Measurements from ENCODE around the gene BMP6.

The BMP6 gene

DNA sequence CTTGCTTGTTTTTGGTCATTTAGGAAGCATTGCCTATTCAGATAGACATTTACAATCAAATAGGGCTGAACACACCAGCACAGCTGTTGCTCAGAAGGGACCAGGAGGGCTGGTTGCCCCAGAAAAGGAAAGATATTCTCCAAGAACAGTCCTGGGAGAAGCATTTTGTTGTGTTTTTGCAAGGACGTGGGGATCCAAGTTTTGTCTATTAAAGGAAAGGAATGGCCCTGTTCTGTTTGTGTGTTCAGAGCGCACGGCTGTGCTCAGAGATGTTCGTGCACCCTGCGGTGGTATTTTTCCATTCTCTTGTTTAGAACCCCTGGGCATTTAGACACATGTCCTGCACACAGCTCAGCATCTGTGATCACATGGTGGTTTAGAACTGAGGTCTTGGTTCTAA lies 102.2 kb downstream of the BMP6 start:
- no peaks in the 10 kb centered on the region for H3K4me1 Mint-ChIP-seq (ENCODE audit: low read depth)
- H3K9me3 Mint-ChIP-seq = no peaks in the 10 kb centered on the region
- no peaks in the 10 kb centered on the region for H3K27me3 Mint-ChIP-seq (ENCODE audit: low read depth)
- no peaks in the 10 kb centered on the region for H3K36me3 Mint-ChIP-seq (ENCODE audit: low read depth)
- H3K4me3 Mint-ChIP-seq = no peak overlapping the region
- no peak overlapping the region for H3K27ac Mint-ChIP-seq

DNA sequence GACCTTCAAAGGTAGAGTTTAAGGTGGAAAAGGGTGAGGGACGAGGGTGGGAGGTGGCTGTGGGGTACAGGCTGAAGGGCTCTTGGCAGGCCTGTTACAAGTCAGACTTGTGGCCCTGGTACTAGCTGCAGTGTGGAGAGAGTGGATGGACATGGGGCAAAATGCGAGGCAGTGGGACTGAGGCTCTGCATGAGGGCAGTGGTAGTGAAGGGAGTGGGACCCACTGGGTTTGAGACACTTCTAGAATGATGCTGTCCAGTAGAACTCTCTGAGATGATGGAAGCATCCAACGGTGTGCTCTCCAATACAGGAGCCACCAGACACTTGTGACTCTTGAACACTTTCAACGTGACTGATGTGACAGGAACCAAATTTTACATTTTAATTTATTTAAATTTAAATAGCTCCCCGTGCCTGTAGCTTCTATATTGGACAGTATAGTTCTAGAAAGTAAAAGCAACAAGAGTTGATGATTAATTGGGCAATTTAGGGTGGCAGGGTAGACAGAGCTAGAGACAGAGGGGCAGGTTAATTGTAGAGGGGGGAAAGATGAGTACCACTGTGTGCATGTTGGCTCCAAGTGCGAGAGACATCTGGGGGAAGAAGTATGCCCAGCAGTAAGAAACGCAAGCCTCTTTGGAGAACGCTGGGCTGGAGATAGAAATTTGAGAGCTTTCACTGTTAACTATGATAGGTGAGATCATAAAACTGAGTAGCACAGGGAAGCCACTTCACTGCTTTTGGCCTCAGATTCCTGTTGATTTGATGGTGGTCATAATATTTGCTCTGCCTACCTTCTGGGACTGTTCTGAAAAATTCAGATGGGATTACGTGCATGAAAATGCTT lies 107.2 kb downstream of the BMP6 start:
- Mint-ChIP-seq H3K4me3 (no peak overlapping the region), H3K27me3 (ENCODE audit: low read depth) (no peaks in the 10 kb centered on the region), H3K36me3 (ENCODE audit: low read depth) (no peaks in the 10 kb centered on the region), H3K4me1 (ENCODE audit: low read depth) (no peaks in the 10 kb centered on the region), H3K9me3 (no peaks in the 10 kb centered on the region), H3K27ac (no peak overlapping the region)

DNA sequence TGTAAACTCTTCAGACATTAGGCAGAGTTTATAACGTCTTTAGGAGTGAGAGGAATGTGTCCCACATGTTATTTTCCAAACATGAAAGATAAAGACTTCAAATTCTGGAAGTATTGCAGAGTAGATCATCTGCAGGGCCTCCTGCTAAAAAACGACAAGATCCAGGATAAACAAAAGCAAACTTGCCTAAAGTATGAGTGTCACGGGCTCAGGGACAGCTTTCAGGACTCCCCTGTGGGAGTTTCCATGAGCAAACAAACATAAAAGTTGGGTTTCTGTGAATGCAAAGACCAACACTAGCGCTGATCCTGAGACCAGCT lies 107.8 kb downstream of the BMP6 start:
- no peaks in the 10 kb centered on the region for H3K9me3 Mint-ChIP-seq
- H3K4me1 Mint-ChIP-seq (ENCODE audit: low read depth) = no peaks in the 10 kb centered on the region
- no peak overlapping the region for H3K4me3 Mint-ChIP-seq
- H3K36me3 Mint-ChIP-seq (ENCODE audit: low read depth) = no peaks in the 10 kb centered on the region
- no peaks in the 10 kb centered on the region for H3K27me3 Mint-ChIP-seq (ENCODE audit: low read depth)
- H3K27ac Mint-ChIP-seq = no peak overlapping the region

DNA sequence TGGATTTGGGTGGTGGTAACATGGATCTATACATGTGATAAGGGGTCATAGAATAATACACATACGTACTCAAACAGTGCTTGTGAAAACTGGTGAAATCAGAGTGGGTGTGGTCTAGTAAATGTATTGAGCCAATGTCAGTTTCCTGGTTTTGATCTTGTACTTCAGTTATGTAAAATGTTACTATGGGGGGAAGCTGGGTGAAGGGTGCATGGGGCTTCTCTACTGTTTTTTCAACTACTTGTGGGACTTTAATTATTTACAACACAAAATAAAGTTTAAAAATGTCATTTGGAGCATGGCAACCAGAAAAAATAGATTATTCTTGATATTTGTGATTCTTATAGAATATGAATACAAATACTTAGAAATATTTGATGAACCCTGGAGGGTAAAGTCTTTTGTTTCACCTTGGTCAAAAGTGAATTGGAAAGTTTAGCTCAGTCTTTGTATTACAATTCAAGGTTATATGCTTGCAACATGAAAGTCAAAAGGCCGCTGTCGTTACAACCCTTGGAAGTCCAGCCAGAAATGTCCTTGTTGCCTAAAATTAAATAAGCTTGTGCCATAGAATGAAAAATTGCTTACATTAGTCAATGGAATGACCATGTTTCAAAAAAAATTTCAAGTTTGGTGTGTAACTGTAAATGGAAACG lies 110.6 kb downstream of the BMP6 start:
- Mint-ChIP-seq H3K27me3 (ENCODE audit: low read depth) (no peaks in the 10 kb centered on the region), H3K4me1 (ENCODE audit: low read depth) (no peaks in the 10 kb centered on the region)

DNA sequence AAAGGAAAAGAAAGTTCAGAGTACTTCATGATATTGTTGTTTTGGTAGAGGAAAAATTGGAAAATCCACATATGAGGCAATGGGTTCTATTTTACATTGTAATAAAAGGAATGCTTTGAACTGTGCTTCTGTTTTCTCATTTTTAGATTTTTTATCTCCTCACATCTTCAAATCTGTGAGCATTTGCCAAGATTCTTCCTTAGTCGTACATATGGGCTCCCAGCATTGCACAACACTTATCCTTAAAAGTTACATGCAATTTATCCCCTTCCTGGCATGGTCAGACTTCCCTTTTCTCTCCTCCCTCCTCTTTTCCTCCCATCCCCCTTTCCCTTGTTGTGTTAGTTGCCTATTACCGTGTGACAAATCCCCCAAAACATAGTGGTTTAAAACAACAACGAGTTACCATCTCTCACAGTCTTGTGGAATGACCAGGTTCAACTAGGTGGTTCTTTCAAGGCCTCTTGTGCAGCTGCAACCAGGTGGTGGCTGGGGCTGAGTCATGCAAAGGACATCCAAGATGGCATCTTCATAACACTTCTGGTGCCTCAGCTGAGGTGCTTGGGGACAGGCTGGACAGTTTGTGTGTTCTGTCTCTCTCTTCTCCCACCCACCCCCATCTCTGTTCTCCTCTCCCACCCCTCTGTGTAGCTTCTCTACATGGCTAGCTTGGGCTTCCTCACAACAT lies 116.0 kb downstream of the BMP6 start:
- Mint-ChIP-seq H3K27me3 (ENCODE audit: low read depth) (no peaks in the 10 kb centered on the region), H3K4me1 (ENCODE audit: low read depth) (no peaks in the 10 kb centered on the region)

More for the DNA sequence above, 110.6 kb downstream of the BMP6 start:
- no peak overlapping the region for H3K27ac Mint-ChIP-seq
- no peak overlapping the region for H3K4me3 Mint-ChIP-seq
- no peaks in the 10 kb centered on the region for H3K36me3 Mint-ChIP-seq (ENCODE audit: low read depth)
- no peaks in the 10 kb centered on the region for H3K9me3 Mint-ChIP-seq

DNA sequence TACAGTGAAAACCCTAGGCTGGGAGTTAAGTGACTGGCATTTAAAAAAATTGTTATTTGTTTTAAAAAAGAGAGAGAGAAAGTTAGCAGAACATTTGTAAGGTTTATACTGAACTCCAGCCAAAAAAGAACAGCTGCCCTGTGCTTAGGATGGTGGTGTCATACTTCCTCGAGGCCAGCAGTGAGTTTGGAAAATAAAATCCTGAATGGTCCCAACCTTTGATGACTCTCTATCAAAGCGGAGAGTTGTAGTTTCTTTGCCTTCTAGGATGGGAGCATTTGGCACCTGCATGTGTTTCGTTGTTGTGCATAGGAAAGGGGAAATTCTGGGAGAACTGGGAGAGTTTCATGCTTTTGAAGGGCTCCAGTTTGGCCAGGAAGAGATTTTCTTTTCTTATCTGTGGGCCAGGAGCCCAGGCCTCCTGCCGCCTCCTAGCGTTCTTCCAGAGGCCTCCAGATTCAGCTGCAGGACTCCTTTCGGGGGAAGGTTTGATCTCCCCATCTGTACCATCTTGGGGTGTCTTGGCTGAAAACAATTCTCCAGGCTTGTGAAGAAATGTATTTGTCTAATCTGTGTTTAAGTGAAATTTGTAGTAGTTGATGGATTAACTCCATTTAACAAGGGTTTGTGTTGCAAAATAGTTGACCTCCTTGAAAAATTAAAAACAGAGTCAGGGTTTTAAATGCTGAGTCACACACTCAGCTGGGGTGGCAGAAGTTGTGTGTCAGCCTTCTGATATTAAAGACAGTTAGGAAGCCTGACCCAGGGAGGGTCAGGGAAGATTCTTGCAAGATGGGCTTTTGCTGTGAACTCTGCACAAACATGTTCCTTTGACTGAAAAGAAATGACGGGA lies 121.3 kb downstream of the BMP6 start:
- Mint-ChIP-seq H3K36me3 (ENCODE audit: low read depth) (no peaks in the 10 kb centered on the region), H3K4me3 (no peak overlapping the region), H3K27ac (no peak overlapping the region), H3K9me3 (peaks cover 12% of the 10 kb centered on the region), H3K4me1 (ENCODE audit: low read depth) (no peaks in the 10 kb centered on the region), H3K27me3 (ENCODE audit: low read depth) (no peaks in the 10 kb centered on the region)

More for the DNA sequence above, 116.0 kb downstream of the BMP6 start:
- Mint-ChIP-seq H3K4me3 (no peak overlapping the region), H3K36me3 (ENCODE audit: low read depth) (no peaks in the 10 kb centered on the region), H3K9me3 (no peaks in the 10 kb centered on the region), H3K27ac (no peak overlapping the region)

DNA sequence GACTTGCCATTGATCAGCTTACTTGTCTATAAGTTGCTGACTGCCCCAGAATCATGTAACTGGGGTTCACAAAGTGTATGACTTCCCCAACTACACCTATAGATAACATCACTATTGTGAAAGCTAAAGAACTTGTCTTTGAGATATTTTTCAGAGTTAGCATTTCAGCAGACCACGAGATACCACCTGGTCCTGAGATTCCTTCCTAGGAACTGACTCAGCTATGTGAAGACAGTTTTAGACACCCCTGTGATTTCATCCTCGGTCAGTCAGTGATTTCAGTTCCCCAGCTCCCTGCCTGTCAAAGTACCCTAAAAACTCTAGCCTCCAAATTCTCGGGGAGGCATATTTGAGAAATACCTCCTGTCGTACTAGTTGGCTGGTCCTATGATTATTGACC lies 122.3 kb downstream of the BMP6 start:
- H3K4me1 Mint-ChIP-seq (ENCODE audit: low read depth) = no peaks in the 10 kb centered on the region
- no peak overlapping the region for H3K27ac Mint-ChIP-seq
- no peaks in the 10 kb centered on the region for H3K27me3 Mint-ChIP-seq (ENCODE audit: low read depth)
- H3K36me3 Mint-ChIP-seq (ENCODE audit: low read depth) = no peaks in the 10 kb centered on the region
- H3K9me3 Mint-ChIP-seq = peaks cover 12% of the 10 kb centered on the region
- no peak overlapping the region for H3K4me3 Mint-ChIP-seq

DNA sequence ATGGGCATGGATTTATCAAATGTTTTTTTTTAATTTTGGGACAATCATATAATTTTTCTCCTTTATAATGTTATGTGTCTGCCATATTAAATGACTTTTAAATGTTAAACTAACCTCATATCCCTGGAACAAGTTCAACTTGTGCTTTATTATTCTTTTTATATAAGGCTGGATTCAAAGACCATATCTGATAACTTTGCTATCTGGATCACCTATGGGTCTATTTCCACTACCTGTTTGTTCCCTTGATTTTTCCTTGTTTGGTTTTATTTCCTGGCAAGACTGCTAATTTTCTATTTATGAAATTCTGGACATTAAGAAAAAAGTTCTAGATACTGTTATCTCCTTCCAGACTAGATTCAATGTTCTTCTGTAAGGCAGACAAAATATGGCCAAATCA lies 125.9 kb downstream of the BMP6 start:
- H3K9me3 Mint-ChIP-seq = peaks cover 12% of the 10 kb centered on the region
- H3K36me3 Mint-ChIP-seq (ENCODE audit: low read depth) = no peaks in the 10 kb centered on the region
- H3K27me3 Mint-ChIP-seq (ENCODE audit: low read depth) = no peaks in the 10 kb centered on the region
- H3K4me1 Mint-ChIP-seq (ENCODE audit: low read depth) = no peaks in the 10 kb centered on the region
- H3K4me3 Mint-ChIP-seq = no peak overlapping the region
- H3K27ac Mint-ChIP-seq = no peak overlapping the region

DNA sequence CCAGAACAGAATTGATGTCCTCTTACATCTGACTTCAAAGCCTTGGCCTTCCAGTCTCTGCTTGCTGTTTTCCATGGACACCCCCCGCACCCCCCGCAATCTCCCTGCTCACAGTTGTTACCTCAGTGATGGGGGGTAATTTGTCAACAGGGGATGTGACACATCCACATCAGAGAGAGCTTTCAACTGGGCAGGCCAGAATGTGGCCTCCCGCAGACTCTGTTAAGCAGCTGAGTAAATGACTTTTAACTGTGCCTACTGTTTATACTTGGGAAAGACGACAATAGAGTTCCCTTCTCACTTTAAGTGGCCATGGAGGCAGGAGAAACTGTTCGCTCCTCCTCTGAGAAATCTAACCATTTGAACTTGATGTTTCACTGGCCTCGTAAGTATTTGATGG lies 133.7 kb downstream of the BMP6 start:
- H3K9me3 Mint-ChIP-seq = no peaks in the 10 kb centered on the region
- H3K4me1 Mint-ChIP-seq (ENCODE audit: low read depth) = no peaks in the 10 kb centered on the region
- no peak overlapping the region for H3K27ac Mint-ChIP-seq
- no peaks in the 10 kb centered on the region for H3K36me3 Mint-ChIP-seq (ENCODE audit: low read depth)
- H3K4me3 Mint-ChIP-seq = no peak overlapping the region
- H3K27me3 Mint-ChIP-seq (ENCODE audit: low read depth) = no peaks in the 10 kb centered on the region

DNA sequence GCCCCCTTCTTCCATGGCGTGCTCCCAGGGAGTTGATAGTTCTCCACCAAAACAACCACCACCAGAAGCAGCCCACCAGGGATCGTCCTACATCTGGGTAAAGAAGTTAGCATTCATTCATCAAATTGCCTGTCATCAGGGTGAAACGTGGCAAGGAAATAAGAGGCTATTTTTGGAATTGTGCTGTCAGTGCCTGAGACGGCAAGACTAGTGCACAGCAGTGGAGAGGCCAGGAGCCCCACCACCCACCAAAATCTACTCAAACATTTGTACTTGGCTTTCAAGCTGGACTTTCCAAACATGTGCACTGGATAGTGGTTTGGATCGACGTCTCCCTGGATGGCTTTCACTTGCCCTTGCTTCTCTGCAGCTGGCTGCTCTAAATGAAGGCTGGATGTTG lies 139.9 kb downstream of the BMP6 start:
- Mint-ChIP-seq H3K27me3 (ENCODE audit: low read depth) (peaks cover 6% of the 10 kb centered on the region), H3K4me1 (ENCODE audit: low read depth) (no peaks in the 10 kb centered on the region), H3K9me3 (no peaks in the 10 kb centered on the region), H3K4me3 (no peak overlapping the region), H3K36me3 (ENCODE audit: low read depth) (no peaks in the 10 kb centered on the region), H3K27ac (no peak overlapping the region)

DNA sequence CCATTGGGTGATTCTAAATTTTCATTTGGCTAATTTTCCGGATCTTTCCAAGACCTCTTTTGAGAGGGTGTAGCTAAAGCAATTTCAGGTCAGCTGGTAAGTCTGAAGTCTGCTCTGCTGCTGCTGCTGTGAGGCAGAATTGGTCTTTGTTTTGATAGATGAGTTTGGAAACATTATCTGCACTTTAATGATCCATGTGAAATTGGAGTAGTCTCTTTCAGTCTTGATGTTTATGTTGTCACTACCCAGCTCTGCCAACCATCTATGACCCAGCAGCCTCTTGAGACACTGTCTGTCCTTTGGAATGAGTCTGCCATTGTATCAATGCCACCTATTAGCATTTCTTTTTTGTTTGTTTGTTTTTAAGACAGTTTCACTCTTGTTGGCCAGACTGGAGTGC lies 140.6 kb downstream of the BMP6 start:
- Mint-ChIP-seq H3K9me3 (no peaks in the 10 kb centered on the region), H3K27ac (no peak overlapping the region), H3K4me3 (no peak overlapping the region), H3K4me1 (ENCODE audit: low read depth) (no peaks in the 10 kb centered on the region), H3K27me3 (ENCODE audit: low read depth) (peaks cover 6% of the 10 kb centered on the region), H3K36me3 (ENCODE audit: low read depth) (no peaks in the 10 kb centered on the region)

DNA sequence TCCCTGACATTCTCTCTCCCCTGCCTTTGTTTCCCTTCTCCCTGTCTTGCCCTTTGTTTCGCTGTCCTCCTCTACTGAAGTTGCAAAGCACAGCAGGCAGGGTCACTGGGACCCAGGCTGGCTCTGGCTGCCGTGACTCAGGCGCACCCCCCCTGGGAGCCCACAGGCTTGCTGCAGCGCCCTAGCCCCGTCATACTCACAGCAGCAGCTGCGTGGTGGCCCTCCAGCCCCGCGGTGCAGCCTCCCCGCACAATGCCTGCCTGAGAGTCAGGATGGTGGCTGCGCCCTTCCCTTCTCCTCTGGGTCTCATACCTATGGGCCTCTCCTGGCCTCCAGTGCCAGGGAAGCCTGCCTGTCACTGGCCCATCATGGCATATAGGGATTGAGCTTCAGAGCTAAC lies 143.0 kb downstream of the BMP6 start:
- no peak overlapping the region for H3K4me3 Mint-ChIP-seq
- H3K36me3 Mint-ChIP-seq (ENCODE audit: low read depth) = no peaks in the 10 kb centered on the region
- no peak overlapping the region for H3K27ac Mint-ChIP-seq
- H3K4me1 Mint-ChIP-seq (ENCODE audit: low read depth) = no peaks in the 10 kb centered on the region
- peaks cover 6% of the 10 kb centered on the region for H3K27me3 Mint-ChIP-seq (ENCODE audit: low read depth)
- H3K9me3 Mint-ChIP-seq = peaks cover 4% of the 10 kb centered on the region

DNA sequence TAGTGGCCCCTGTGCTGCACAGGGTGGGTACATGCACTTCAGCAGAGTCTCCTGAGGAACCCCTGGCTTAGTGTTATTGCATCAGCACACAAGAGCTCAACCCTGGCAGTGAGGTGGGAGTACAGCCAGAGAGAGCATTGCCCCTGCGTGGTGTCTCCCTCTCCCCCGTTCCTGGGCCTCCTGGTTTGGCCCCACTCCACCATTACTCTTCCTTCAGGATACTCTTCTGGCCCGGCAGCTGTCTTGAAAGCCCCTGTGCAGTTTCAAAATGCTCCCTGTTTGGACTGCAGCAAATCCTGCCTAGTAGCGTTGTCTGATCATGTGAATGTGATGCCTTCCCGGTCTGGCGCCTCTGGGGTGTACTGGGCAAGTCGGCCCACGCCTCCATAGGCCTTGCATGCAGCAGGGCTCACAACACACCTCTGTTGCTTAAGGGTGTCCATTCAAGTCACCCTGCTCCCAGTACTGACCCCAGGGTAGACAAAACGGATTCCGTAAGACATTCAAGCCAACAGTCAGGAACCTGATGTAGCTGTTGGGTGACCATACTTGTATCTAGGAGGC lies 152.6 kb downstream of the BMP6 start:
- Mint-ChIP-seq H3K27ac (no peak overlapping the region), H3K4me1 (ENCODE audit: low read depth) (no peaks in the 10 kb centered on the region)

DNA sequence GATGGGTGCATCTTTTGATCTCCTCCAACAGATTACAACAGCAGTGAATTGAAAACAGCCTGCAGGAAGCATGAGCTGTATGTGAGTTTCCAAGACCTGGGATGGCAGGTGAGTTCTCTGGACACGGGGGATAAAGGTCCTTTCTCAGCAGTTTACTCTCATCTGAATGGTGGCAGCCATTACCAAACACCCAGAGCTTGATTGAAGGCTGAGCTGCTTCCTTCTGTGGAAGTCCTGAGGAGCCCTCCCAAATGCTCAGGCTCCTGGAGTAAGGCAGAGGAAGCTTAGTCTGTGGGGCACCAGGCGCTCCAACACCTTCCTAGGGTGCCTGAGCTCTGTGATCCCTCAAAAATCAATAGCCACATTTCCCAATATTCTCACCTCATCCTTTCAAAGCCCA lies 153.1 kb downstream of the BMP6 start:
- H3K27ac Mint-ChIP-seq = no peak overlapping the region
- H3K27me3 Mint-ChIP-seq (ENCODE audit: low read depth) = no peaks in the 10 kb centered on the region
- no peaks in the 10 kb centered on the region for H3K9me3 Mint-ChIP-seq
- H3K4me3 Mint-ChIP-seq = no peak overlapping the region
- H3K4me1 Mint-ChIP-seq (ENCODE audit: low read depth) = no peaks in the 10 kb centered on the region
- H3K36me3 Mint-ChIP-seq (ENCODE audit: low read depth) = peaks cover 17% of the 10 kb centered on the region

More for the DNA sequence above, 152.6 kb downstream of the BMP6 start:
- H3K9me3 Mint-ChIP-seq = no peaks in the 10 kb centered on the region
- H3K4me3 Mint-ChIP-seq = no peak overlapping the region
- no peaks in the 10 kb centered on the region for H3K27me3 Mint-ChIP-seq (ENCODE audit: low read depth)
- H3K36me3 Mint-ChIP-seq (ENCODE audit: low read depth) = peaks cover 12% of the 10 kb centered on the region
